Measurements from ENCODE around the gene MAGI1. TPM values are rescaled to one million over a fixed set of nuclear protein-coding genes. Genes with fewer than 3 reads are reported as not detected.

The MAGI1 gene
- total and polyA plus RNA-seq, 2 experiments from 2014 or later, result 33.9 to 87.0 TPM

DNA sequence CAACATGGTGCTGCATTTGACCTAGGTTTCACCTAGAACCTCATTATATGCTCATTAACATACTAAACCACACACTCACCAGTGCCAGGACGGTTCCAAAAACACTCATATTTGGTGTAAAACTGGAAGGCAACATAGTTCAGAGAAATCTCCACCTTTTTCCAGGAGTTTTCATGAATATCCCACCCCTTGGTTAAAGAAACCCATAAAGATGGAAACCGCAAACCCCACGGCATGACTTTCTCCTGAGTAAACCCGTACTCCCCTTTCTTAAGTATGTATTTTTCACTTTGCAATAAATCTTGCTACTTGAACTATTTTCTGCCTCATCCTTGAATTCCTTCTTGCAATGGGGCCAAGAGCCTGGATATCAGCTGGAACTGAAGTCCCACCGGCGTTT lies 379.3 kb downstream of the MAGI1 start:
- Histone ChIP-seq H3K9me3 (ENCODE audit: low read depth) (no peaks in the 10 kb centered on the region), H3K27ac (no peak overlapping the region), H3K36me3 (no peaks in the 10 kb centered on the region), H3K4me3 (no peak overlapping the region), H3K27me3 (no peaks in the 10 kb centered on the region), H3K4me1 (ENCODE audit: low read depth) (no peaks in the 10 kb centered on the region)
- TF ChIP-seq, protein P1, sequence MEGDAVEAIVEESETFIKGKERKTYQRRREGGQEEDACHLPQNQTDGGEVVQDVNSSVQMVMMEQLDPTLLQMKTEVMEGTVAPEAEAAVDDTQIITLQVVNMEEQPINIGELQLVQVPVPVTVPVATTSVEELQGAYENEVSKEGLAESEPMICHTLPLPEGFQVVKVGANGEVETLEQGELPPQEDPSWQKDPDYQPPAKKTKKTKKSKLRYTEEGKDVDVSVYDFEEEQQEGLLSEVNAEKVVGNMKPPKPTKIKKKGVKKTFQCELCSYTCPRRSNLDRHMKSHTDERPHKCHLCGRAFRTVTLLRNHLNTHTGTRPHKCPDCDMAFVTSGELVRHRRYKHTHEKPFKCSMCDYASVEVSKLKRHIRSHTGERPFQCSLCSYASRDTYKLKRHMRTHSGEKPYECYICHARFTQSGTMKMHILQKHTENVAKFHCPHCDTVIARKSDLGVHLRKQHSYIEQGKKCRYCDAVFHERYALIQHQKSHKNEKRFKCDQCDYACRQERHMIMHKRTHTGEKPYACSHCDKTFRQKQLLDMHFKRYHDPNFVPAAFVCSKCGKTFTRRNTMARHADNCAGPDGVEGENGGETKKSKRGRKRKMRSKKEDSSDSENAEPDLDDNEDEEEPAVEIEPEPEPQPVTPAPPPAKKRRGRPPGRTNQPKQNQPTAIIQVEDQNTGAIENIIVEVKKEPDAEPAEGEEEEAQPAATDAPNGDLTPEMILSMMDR (IDR thresholded peaks at IDR 0.05; ENCODE audit: low read depth, low read length), result no peak
- no peak for DNase-seq (ENCODE audit: low read depth in 1 of 2, low spot score in 1 of 2)

GRCh38 chr3:65658401-65658800 lies 380.3 kb downstream of the MAGI1 start:
- Histone ChIP-seq H3K9me3 (ENCODE audit: low read depth) (no peaks in the 10 kb centered on the region), H3K36me3 (no peaks in the 10 kb centered on the region), H3K27ac (no peak overlapping the region), H3K4me3 (no peak overlapping the region), H3K4me1 (ENCODE audit: low read depth) (no peaks in the 10 kb centered on the region), H3K27me3 (no peaks in the 10 kb centered on the region)
- TF ChIP-seq, protein P1 (IDR thresholded peaks at IDR 0.05; ENCODE audit: low read depth, low read length), result no peak
- no peak for DNase-seq (ENCODE audit: low read depth in 1 of 2, low spot score in 1 of 2)

DNA sequence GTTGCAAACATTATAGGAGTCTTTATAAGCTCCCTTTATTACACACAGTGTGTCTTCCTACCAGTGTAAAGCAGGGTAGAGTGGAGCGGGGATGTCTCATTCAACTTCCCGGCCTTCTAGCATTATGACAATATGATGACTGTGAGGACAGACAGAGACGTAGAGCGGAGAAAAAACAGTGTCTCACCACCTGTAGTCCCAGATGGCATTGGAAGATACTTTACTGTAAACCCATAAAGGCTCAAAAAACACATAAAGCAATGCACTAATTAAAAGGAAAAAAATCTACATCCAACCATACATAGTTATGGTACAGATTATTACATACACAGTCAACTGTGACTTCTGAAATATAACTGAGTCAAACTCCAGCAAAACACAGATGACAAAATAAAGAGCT lies 383.7 kb downstream of the MAGI1 start:
- Histone ChIP-seq H3K27ac (no peak overlapping the region), H3K4me1 (ENCODE audit: low read depth) (no peaks in the 10 kb centered on the region), H3K27me3 (no peaks in the 10 kb centered on the region), H3K9me3 (ENCODE audit: low read depth) (no peaks in the 10 kb centered on the region), H3K36me3 (no peaks in the 10 kb centered on the region), H3K4me3 (no peak overlapping the region)
- TF ChIP-seq, protein P1 (IDR thresholded peaks at IDR 0.05; ENCODE audit: low read depth, low read length), result no peak
- no peak for DNase-seq (ENCODE audit: low read depth in 1 of 2, low spot score in 1 of 2)

- Histone ChIP-seq H3K4me1 (ENCODE audit: low read depth) (no peaks in the 10 kb centered on the region), H3K9me3 (ENCODE audit: low read depth) (no peaks in the 10 kb centered on the region), H3K27ac (no peak overlapping the region), H3K27me3 (no peaks in the 10 kb centered on the region), H3K36me3 (no peaks in the 10 kb centered on the region), H3K4me3 (no peak overlapping the region)
- no peak for DNase-seq (ENCODE audit: low read depth in 1 of 2, low spot score in 1 of 2)
- TF ChIP-seq, protein P1 (IDR thresholded peaks at IDR 0.05; ENCODE audit: low read depth, low read length), result no peak
These were observed 385.0 kb downstream of the MAGI1 start for GRCh38 chr3:65653731-65654130.

GRCh38 chr3:65650247-65650646 lies 388.5 kb downstream of the MAGI1 start:
- TF ChIP-seq, protein P1 (IDR thresholded peaks at IDR 0.05; ENCODE audit: low read depth, low read length), result no peak
- Histone ChIP-seq H3K36me3 (no peaks in the 10 kb centered on the region), H3K27ac (no peak overlapping the region), H3K4me3 (no peak overlapping the region), H3K4me1 (ENCODE audit: low read depth) (no peaks in the 10 kb centered on the region), H3K9me3 (ENCODE audit: low read depth) (no peaks in the 10 kb centered on the region), H3K27me3 (no peaks in the 10 kb centered on the region)
- DNase-seq (ENCODE audit: low read depth in 1 of 2, low spot score in 1 of 2), result no peak

DNA sequence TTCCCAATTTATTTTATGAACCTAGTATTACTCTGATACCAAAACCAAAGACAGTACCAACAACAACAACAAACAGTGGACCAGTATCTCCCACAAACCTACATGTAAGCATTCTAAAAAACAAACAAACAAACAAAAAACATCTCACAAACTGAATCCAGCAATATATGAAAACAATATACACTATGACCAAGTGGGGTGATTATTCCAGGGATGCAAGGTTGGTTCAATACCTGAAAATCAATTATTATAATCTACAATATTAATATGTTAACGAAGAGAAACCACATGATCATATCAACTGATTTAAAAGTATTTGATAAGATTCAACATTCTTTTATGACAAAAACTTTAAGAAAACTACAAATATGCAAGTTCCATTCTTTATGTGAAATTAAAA lies 391.3 kb downstream of the MAGI1 start:
- H3K27ac ChIP-seq, result no peak overlapping the region
- TF ChIP-seq, protein P1 (IDR thresholded peaks at IDR 0.05; ENCODE audit: low read depth, low read length), result no peak
- no peak for DNase-seq (ENCODE audit: low read depth in 1 of 2, low spot score in 1 of 2)
- no peak overlapping the region for H3K4me3 ChIP-seq
- no peaks in the 10 kb centered on the region for H3K27me3 ChIP-seq
- no peaks in the 10 kb centered on the region for H3K9me3 ChIP-seq (ENCODE audit: low read depth)
- H3K36me3 ChIP-seq, result no peaks in the 10 kb centered on the region
- peaks cover under 1% of the 10 kb centered on the region for H3K4me1 ChIP-seq (ENCODE audit: low read depth)
